Mononuclear cell (primary cell): ENCODE measurements around the gene PTPRN2. TPM values are rescaled to one million over a fixed set of nuclear protein-coding genes. Genes with fewer than 3 reads are reported as not detected.

Experiments used
- H3K27me3 ChIP-seq: 2 replicates; pipeline ENCODE4 v1.6.0; 2011; ENCODE audit warnings: low read length, control low read depth; ENCODE audit not compliant: insufficient read depth
- H3K4me1 ChIP-seq: 2 replicates; pipeline ENCODE4 v1.5.1; 2011; ENCODE audit warnings: mild to moderate bottlenecking, low read length, control low read depth; ENCODE audit not compliant: insufficient read depth
- H3K4me3 ChIP-seq: 2 replicates; pipeline ENCODE4 v1.5.1; 2011; ENCODE audit warnings: mild to moderate bottlenecking, low read length, moderate library complexity
- H3K9me3 ChIP-seq: 2 replicates; pipeline ENCODE4 v1.5.1; 2011; ENCODE audit warnings: low read depth, mild to moderate bottlenecking, control low read depth, low read length
- total RNA-seq: library from RNA; depleted of rRNA; stranded (reverse); fragments of >200 nt; gene quantifications from one replicate; pipeline ENCODE4 v1.2.3, GENCODE V29; 2012

PTPRN2 gene
- total RNA-seq, 1 donor = 0.31 TPM

GRCh38 chr7:157801971-157802675 is 785.5 kb downstream of the PTPRN2 start:
- no peaks in the 10 kb centered on the region for H3K27me3 ChIP-seq
- H3K4me3 ChIP-seq = no peak overlapping the region
- H3K9me3 ChIP-seq = no peaks in the 10 kb centered on the region

GRCh38 chr7:157801113-157801512 is 786.5 kb downstream of the PTPRN2 start:
- Histone ChIP-seq H3K27me3 (no peaks in the 10 kb centered on the region), H3K9me3 (no peaks in the 10 kb centered on the region), H3K4me1 (no peaks in the 10 kb centered on the region), H3K4me3 (no peak overlapping the region)

More at GRCh38 chr7:157801971-157802675, 785.5 kb downstream of the PTPRN2 start:
- no peaks in the 10 kb centered on the region for H3K4me1 ChIP-seq

- Histone ChIP-seq H3K4me3 (no peak overlapping the region), H3K27me3 (no peaks in the 10 kb centered on the region), H3K9me3 (no peaks in the 10 kb centered on the region)
Observed at GRCh38 chr7:157800281-157800680, 787.3 kb downstream of the PTPRN2 start.

GRCh38 chr7:157799076-157799685 is 788.4 kb downstream of the PTPRN2 start:
- H3K4me3 ChIP-seq = no peak overlapping the region
- H3K4me1 ChIP-seq = no peaks in the 10 kb centered on the region
- no peaks in the 10 kb centered on the region for H3K27me3 ChIP-seq
- H3K9me3 ChIP-seq = no peaks in the 10 kb centered on the region

More at GRCh38 chr7:157800281-157800680, 787.3 kb downstream of the PTPRN2 start:
- no peaks in the 10 kb centered on the region for H3K4me1 ChIP-seq

GRCh38 chr7:157797361-157797760 is 790.3 kb downstream of the PTPRN2 start:
- Histone ChIP-seq H3K27me3 (no peaks in the 10 kb centered on the region), H3K9me3 (no peaks in the 10 kb centered on the region)

GRCh38 chr7:157796846-157797245 is 790.8 kb downstream of the PTPRN2 start:
- no peaks in the 10 kb centered on the region for H3K27me3 ChIP-seq
- H3K4me1 ChIP-seq = no peaks in the 10 kb centered on the region
- no peak overlapping the region for H3K4me3 ChIP-seq
- H3K9me3 ChIP-seq = no peaks in the 10 kb centered on the region

More at GRCh38 chr7:157797361-157797760, 790.3 kb downstream of the PTPRN2 start:
- H3K4me1 ChIP-seq = no peaks in the 10 kb centered on the region
- no peak overlapping the region for H3K4me3 ChIP-seq

GRCh38 chr7:157795643-157796042 is 792.0 kb downstream of the PTPRN2 start:
- Histone ChIP-seq H3K4me1 (no peaks in the 10 kb centered on the region), H3K9me3 (no peaks in the 10 kb centered on the region), H3K4me3 (no peak overlapping the region), H3K27me3 (no peaks in the 10 kb centered on the region)

- Histone ChIP-seq H3K9me3 (no peaks in the 10 kb centered on the region), H3K27me3 (no peaks in the 10 kb centered on the region), H3K4me1 (no peaks in the 10 kb centered on the region), H3K4me3 (no peak overlapping the region)
Observed at GRCh38 chr7:157795199-157795598, 792.4 kb downstream of the PTPRN2 start.

- Histone ChIP-seq H3K9me3 (no peaks in the 10 kb centered on the region), H3K4me3 (no peak overlapping the region), H3K27me3 (no peaks in the 10 kb centered on the region)
Observed at GRCh38 chr7:157794746-157795065, 792.9 kb downstream of the PTPRN2 start.

GRCh38 chr7:157793973-157794745 is 793.5 kb downstream of the PTPRN2 start:
- Histone ChIP-seq H3K27me3 (no peaks in the 10 kb centered on the region), H3K9me3 (no peaks in the 10 kb centered on the region), H3K4me1 (no peaks in the 10 kb centered on the region), H3K4me3 (no peak overlapping the region)

More at GRCh38 chr7:157794746-157795065, 792.9 kb downstream of the PTPRN2 start:
- H3K4me1 ChIP-seq = no peaks in the 10 kb centered on the region

- H3K4me1 ChIP-seq = no peaks in the 10 kb centered on the region
- no peaks in the 10 kb centered on the region for H3K27me3 ChIP-seq
- H3K4me3 ChIP-seq = no peak overlapping the region
- no peaks in the 10 kb centered on the region for H3K9me3 ChIP-seq
Observed at GRCh38 chr7:157793087-157793353, 794.6 kb downstream of the PTPRN2 start.

- no peaks in the 10 kb centered on the region for H3K27me3 ChIP-seq
- no peak overlapping the region for H3K4me3 ChIP-seq
- no peaks in the 10 kb centered on the region for H3K4me1 ChIP-seq
- H3K9me3 ChIP-seq = no peaks in the 10 kb centered on the region
Observed at GRCh38 chr7:157792241-157793086, 795.2 kb downstream of the PTPRN2 start.

GRCh38 chr7:157791666-157792065 is 796.0 kb downstream of the PTPRN2 start:
- Histone ChIP-seq H3K4me1 (no peaks in the 10 kb centered on the region), H3K9me3 (no peaks in the 10 kb centered on the region), H3K27me3 (no peaks in the 10 kb centered on the region), H3K4me3 (no peak overlapping the region)

GRCh38 chr7:157791261-157791660 is 796.4 kb downstream of the PTPRN2 start:
- Histone ChIP-seq H3K4me1 (no peaks in the 10 kb centered on the region), H3K9me3 (no peaks in the 10 kb centered on the region), H3K4me3 (no peak overlapping the region), H3K27me3 (no peaks in the 10 kb centered on the region)

- no peaks in the 10 kb centered on the region for H3K4me1 ChIP-seq
- no peaks in the 10 kb centered on the region for H3K9me3 ChIP-seq
- H3K4me3 ChIP-seq = no peak overlapping the region
- H3K27me3 ChIP-seq = no peaks in the 10 kb centered on the region
Observed at GRCh38 chr7:157789942-157790341, 797.7 kb downstream of the PTPRN2 start.
